H1 (cell line): ENCODE data around the gene DGKH. TPM values are rescaled to one million over a fixed set of nuclear protein-coding genes. Genes with fewer than 3 reads are reported as not detected.

Experiments used
- CTCF ChIA-PET: fragments of 300-600 bp; sonication (Branson Sonifier 250); formaldehyde crosslinking; loops from one replicate; lab custom pipeline; 2021; ENCODE audit not compliant: partially characterized antibody; lab: Charles Lee
- POLR2A ChIA-PET: fragments of 300-600 bp; sonication (Branson Sonifier 250); formaldehyde crosslinking; loops from one replicate; lab custom pipeline; 2021; ENCODE audit warnings: inconsistent platforms; ENCODE audit not compliant: partially characterized antibody; lab: Charles Lee
- DNase-seq, 2 experiments: peaks; one replicate each; pipeline versions ENCODE4 v3.0.0 to v3.0.0-alpha.2; 2010 to 2022; ENCODE audit warnings: low spot score in 2 of 2, low read depth in 1 of 2, mixed read lengths in 1 of 2
- FAIRE-seq: peaks from 2 replicates; lab custom pipeline; 2011; peaks lifted over from hg19 to GRCh38; lab: Jason Lieb, UNC
- H2AFZ ChIP-seq: 2 replicates; pipeline ENCODE4 v1.8.1; 2012; ENCODE audit warnings: low read length, inconsistent platforms
- H2AK5ac ChIP-seq: 2 replicates; pipeline ENCODE4 v1.6.1; 2013; ENCODE audit warnings: low read depth, low read length
- H2BK120ac ChIP-seq: replicated peaks from 2 replicates; pipeline ENCODE3; 2013; ENCODE audit warnings: low read depth, low read length, inconsistent platforms
- H2BK12ac ChIP-seq: 2 replicates; pipeline ENCODE4 v1.6.1; 2013; ENCODE audit warnings: low read depth, low read length
- H2BK15ac ChIP-seq: 2 replicates; pipeline ENCODE4 v1.6.1; 2013; ENCODE audit warnings: low read length
- H2BK20ac ChIP-seq: 2 replicates; pipeline ENCODE4 v1.6.1; 2013; ENCODE audit warnings: low read length
- H2BK5ac ChIP-seq: 2 replicates; pipeline ENCODE4 v1.6.1; 2013; ENCODE audit warnings: low read depth, low read length
- H3K14ac ChIP-seq: 2 replicates; pipeline ENCODE4 v1.6.1; 2013; ENCODE audit warnings: inconsistent platforms; ENCODE audit not compliant: insufficient read length
- H3K18ac ChIP-seq: 2 replicates; pipeline ENCODE4 v1.6.1; 2013; ENCODE audit warnings: low read length; ENCODE audit errors: extremely low read depth
- H3K23ac ChIP-seq: 2 replicates; pipeline ENCODE4 v1.6.1; 2013; ENCODE audit warnings: inconsistent platforms; ENCODE audit not compliant: insufficient read length
- H3K23me2 ChIP-seq: 2 replicates; pipeline ENCODE4 v1.6.1; 2013; ENCODE audit warnings: low read depth, low read length
- H3K27ac ChIP-seq: 2 replicates; pipeline ENCODE4 v1.6.1; 2011; ENCODE audit warnings: low read depth, low read length, inconsistent platforms
- H3K27me3 ChIP-seq, 4 experiments: replicated peaks in 1 of 4; 1 replicate in 1 of 4; 2 replicates in 3 of 4; pipeline versions ENCODE4 v1.6.1 to v1.8.1; 2011 to 2013; ENCODE audit warnings: low read length in 3 of 4, mild to moderate bottlenecking in 3 of 4, inconsistent platforms in 2 of 4, mixed read lengths in 2 of 4, moderate library complexity in 1 of 4; ENCODE audit not compliant: control insufficient read depth in 3 of 4, insufficient read depth in 3 of 4; ENCODE audit errors: extremely low read depth in 1 of 4
- H3K36me3 ChIP-seq, 4 experiments: 2 replicates each; pipeline versions ENCODE4 v1.6.1 to v1.8.1; 2011 to 2013; ENCODE audit warnings: mild to moderate bottlenecking in 4 of 4, low read length in 3 of 4, moderate library complexity in 2 of 4, control low read depth in 1 of 4, inconsistent platforms in 1 of 4; ENCODE audit not compliant: insufficient read depth in 4 of 4, control insufficient read depth in 2 of 4
- H3K4ac ChIP-seq: replicated peaks from 2 replicates; pipeline ENCODE3; 2013; ENCODE audit warnings: low read length, low read depth, mixed read lengths, inconsistent platforms; ENCODE audit not compliant: insufficient read length
- H3K4me1 ChIP-seq, 4 experiments: replicated peaks in 1 of 4; 1 replicate in 1 of 4; 2 replicates in 3 of 4; pipeline versions ENCODE4 v1.6.1 to v1.8.1; 2011 to 2013; ENCODE audit warnings: low read length in 3 of 4, inconsistent platforms in 2 of 4, mixed read lengths in 1 of 4; ENCODE audit not compliant: insufficient read depth in 4 of 4, control insufficient read depth in 3 of 4
- H3K4me2 ChIP-seq, 2 experiments: 2 replicates each; pipeline versions ENCODE4 v1.6.1 to v1.8.1; 2011 to 2013; ENCODE audit warnings: low read depth in 2 of 2, low read length in 2 of 2, control low read depth in 1 of 2, inconsistent platforms in 1 of 2, mild to moderate bottlenecking in 1 of 2; ENCODE audit not compliant: insufficient read depth in 1 of 2
- H3K4me3 ChIP-seq, 4 experiments: fragments of 200-600, 300-600 bp in 1 of 4; sonication (generic), shearing (Covaris generic), sonication (Bioruptor Twin) in 1 of 4; 2 replicates each; pipeline versions ENCODE4 v1.5.1 to v1.8.1; 2011 to 2016; ENCODE audit warnings: low read length in 4 of 4, low read depth in 3 of 4, control low read depth in 2 of 4, inconsistent platforms in 2 of 4, mild to moderate bottlenecking in 2 of 4, mixed read lengths in 1 of 4, moderate library complexity in 1 of 4; ENCODE audit not compliant: insufficient read depth in 2 of 4; ENCODE audit errors: extremely low read depth in 1 of 4
- H3K56ac ChIP-seq: replicated peaks from 2 replicates; pipeline ENCODE3; 2013; ENCODE audit warnings: low read depth, mild to moderate bottlenecking, mixed read lengths, low read length, inconsistent platforms; ENCODE audit not compliant: insufficient read length
- H3K79me1 ChIP-seq: 2 replicates; pipeline ENCODE4 v1.6.1; 2013; ENCODE audit warnings: low read depth, low read length, control low read depth
- H3K79me2 ChIP-seq, 2 experiments: 2 replicates each; pipeline versions ENCODE4 v1.6.1 to v1.8.1; 2012 to 2013; ENCODE audit warnings: low read length in 2 of 2, mild to moderate bottlenecking in 2 of 2, inconsistent platforms in 1 of 2; ENCODE audit not compliant: insufficient read depth in 2 of 2, control insufficient read depth in 1 of 2
- H3K9ac ChIP-seq, 4 experiments: replicated peaks in 1 of 4; 1 replicate in 1 of 4; 2 replicates in 3 of 4; pipeline versions ENCODE4 v1.6.1 to v1.8.1; 2011 to 2013; ENCODE audit warnings: low read depth in 3 of 4, low read length in 3 of 4, control low read depth in 2 of 4, mild to moderate bottlenecking in 2 of 4, moderate library complexity in 2 of 4, inconsistent platforms in 1 of 4; ENCODE audit errors: extremely low read depth in 1 of 4
- H3K9me3 ChIP-seq, 2 experiments: 2 replicates each; pipeline versions ENCODE4 v1.6.1 to v1.8.1; 2012 to 2013; ENCODE audit warnings: mild to moderate bottlenecking in 2 of 2, moderate library complexity in 2 of 2, control low read depth in 1 of 2, inconsistent platforms in 1 of 2, low read depth in 1 of 2, low read length in 1 of 2, mixed read lengths in 1 of 2; ENCODE audit not compliant: insufficient read depth in 2 of 2
- H4K20me1 ChIP-seq, 2 experiments: replicated peaks in 1 of 2; 2 replicates each; pipeline versions ENCODE3 to v1.8.1; 2011 to 2013; ENCODE audit warnings: inconsistent platforms in 2 of 2, low read length in 2 of 2, mild to moderate bottlenecking in 1 of 2; ENCODE audit not compliant: insufficient read depth in 2 of 2, control insufficient read depth in 1 of 2
- H4K5ac ChIP-seq: 2 replicates; pipeline ENCODE4 v1.6.1; 2013; ENCODE audit warnings: low read length, low read depth, mixed read lengths, inconsistent platforms; ENCODE audit not compliant: insufficient read length
- H4K8ac ChIP-seq: 2 replicates; pipeline ENCODE4 v1.8.0; 2013; ENCODE audit warnings: mild to moderate bottlenecking, moderate library complexity, low read length, inconsistent platforms; ENCODE audit not compliant: insufficient read depth; ENCODE audit errors: extremely low read depth
- H4K91ac ChIP-seq: replicated peaks from 2 replicates; pipeline ENCODE3; 2013; ENCODE audit warnings: low read length, mixed read lengths, inconsistent platforms; ENCODE audit not compliant: insufficient read length
- NANOG ChIP-seq: IDR thresholded peaks from 2 replicates; pipeline ENCODE4 v1.6.1; 2011; ENCODE audit warnings: low read length, low read depth, mild to moderate bottlenecking, inconsistent platforms; ENCODE audit not compliant: insufficient read depth, poor library complexity, severe bottlenecking
- POLR2A ChIP-seq, 2 experiments: IDR thresholded peaks; 1 replicate in 1 of 2; 2 replicates in 1 of 2; pipeline ENCODE4 v1.6.1; 2011; ENCODE audit warnings: low read depth in 2 of 2, low read length in 2 of 2, mild to moderate bottlenecking in 2 of 2; ENCODE audit errors: control extremely low read depth in 1 of 2
- POLR2AphosphoS5 ChIP-seq: IDR thresholded peaks from 2 replicates; pipeline ENCODE4 v1.6.1; 2011; ENCODE audit warnings: low read depth, low read length
- RNF2 ChIP-seq: fragments of 200-900, 300-1000 bp; sonication (generic); IDR thresholded peaks from 2 replicates; pipeline ENCODE4 v1.7.1; 2016; ENCODE audit warnings: borderline replicate concordance, low read depth, mild to moderate bottlenecking, antibody characterized with exemption, low read length; ENCODE audit not compliant: poor library complexity, severe bottlenecking; ENCODE audit errors: missing control alignments
- YY1 ChIP-seq: IDR thresholded peaks from 2 replicates; pipeline ENCODE4 v1.6.1; 2011; ENCODE audit warnings: low read depth, mild to moderate bottlenecking, low read length
- WGBS, 2 experiments: shearing (Covaris generic) in 1 of 2; methylation state at CpG; one replicate each; pipeline versions ENCODE4 v1.1.6 to v1.1.7; 2013 to 2015; ENCODE audit warnings: low lambda C conversion rate in 2 of 2, mixed read lengths in 2 of 2, inconsistent platforms in 1 of 2, low coverage in 1 of 2, missing lambda C conversion rate in 1 of 2; ENCODE audit not compliant: insufficient replicate concordance in 2 of 2, insufficient coverage in 1 of 2, insufficient read length in 1 of 2; ENCODE audit errors: extremely low coverage in 1 of 2, missing lambda C conversion rate in 1 of 2; 5-methylcytosine and 5-hydroxymethylcytosine counted together
- polyA plus RNA-seq, 7 experiments: library from polyadenylated mRNA; depleted of rRNA in 3 of 7; stranded (reverse) in 5 of 7; unstranded in 2 of 7; fragments of >200 nt in 5 of 7; fragments of 200-250 nt in 2 of 7; gene quantifications; 1 replicate in 5 of 7; 2 replicates in 1 of 7; 4 replicates in 1 of 7; pipeline versions ENCODE4 v1.2.1 to v1.2.3, GENCODE V29; 2011 to 2013; ENCODE audit warnings: missing spikeins in 2 of 7, mixed read lengths in 2 of 7
- total RNA-seq: library from RNA; stranded (reverse); fragmentation: NEBNext Ultra II Directional; extraction: Animal tissue kit (Norgen Biotek cat#: 25700); gene quantifications from 2 replicates; pipeline ENCODE4 v1.2.1, GENCODE V29; 2021

The DGKH gene
- total and polyA plus RNA-seq, 2 of the 8 experiments (the other 6 are each of a cell fraction or from before 2014, with no cell fraction given) = 2.1 to 7.9 TPM

DNA sequence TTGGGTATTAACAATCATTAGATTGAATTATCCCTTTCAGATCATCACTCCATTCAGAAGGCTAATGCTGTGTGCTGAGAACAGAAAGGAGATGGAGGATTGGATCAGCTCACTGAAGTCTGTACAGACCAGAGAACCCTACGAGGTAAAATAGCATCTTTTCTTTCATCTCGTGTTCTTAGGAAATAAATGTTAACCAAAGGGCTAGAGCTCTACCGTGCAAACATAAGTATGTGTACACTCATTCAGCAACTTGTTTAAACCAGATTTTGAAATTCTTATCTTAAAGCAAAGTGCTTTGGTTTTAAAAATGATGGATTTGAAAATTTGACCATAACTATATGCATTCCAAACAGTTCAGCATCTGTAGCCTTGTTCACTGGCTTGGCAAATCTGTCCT lies 106.8 kb downstream of the DGKH start:
- Histone ChIP-seq H4K20me1 (no peaks in the 10 kb centered on the region), H3K4me2 (no peak overlapping the region; a peak in 1 of 4 replicates), H3K23ac (no peak overlapping the region), H3K4ac (no peak overlapping the region), H3K79me1 (no peaks in the 10 kb centered on the region), H4K5ac (no peak overlapping the region), H2BK5ac (no peak overlapping the region), H3K27me3 (peaks cover 0 to 2% (median 0%) of the 10 kb centered on the region in 4 experiments; a peak in 1 of 7 replicates), H2BK120ac (no peak overlapping the region), H3K27ac (no peak overlapping the region), H2BK15ac (no peak overlapping the region), H3K23me2 (no peaks in the 10 kb centered on the region), H4K91ac (no peak overlapping the region), H2BK20ac (no peak overlapping the region), H3K56ac (no peak overlapping the region), H3K36me3 (0 out of 8 replicates have a peak, but pooled peaks cover 0 to 6% (median 0%) of the 10 kb centered on the region in 4 experiments), H4K8ac (no peak overlapping the region), H3K9ac (no peak overlapping the region), H3K18ac (no peak overlapping the region), H3K4me1 (0 out of 7 replicates have a peak, but pooled peaks cover 0 to 2% (median 0%) of the 10 kb centered on the region in 4 experiments), H3K79me2 (no peaks in the 10 kb centered on the region), H3K14ac (no peak overlapping the region), H3K4me3 (no peak overlapping the region), H2AFZ (no peak overlapping the region), H2BK12ac (no peak overlapping the region), H3K9me3 (no peaks in the 10 kb centered on the region), H2AK5ac (no peak overlapping the region)
- WGBS, 2 experiments = 86% methylated on average over 3 of the region's 3 CpGs; no CpG with 5 or more reads in 1 of the 2 experiments
- no peak for FAIRE-seq
- CTCF ChIA-PET = interaction anchor here (0.6 kb wide), 1 partner anchor 59 kb away, joined by 3 read pairs; no protein-coding TSS in a partner anchor
- POLR2A ChIA-PET = no interaction called here
- DNase-seq = no peak
- TF ChIP-seq RNF2 (no peak), YY1 (no peak), POLR2AphosphoS5 (no peak), NANOG (no peak), POLR2A (IDR thresholded peaks at IDR 0.05; ENCODE audit: control extremely low read depth in 1 of 2, low read depth in 2 of 2, low read length in 2 of 2) (no peak)
